ENCODE measurements around the gene HLCS.

The HLCS gene

GRCh38 chr21:36892201-36892600, 74.3 kb downstream of the HLCS start:
- no peak for TF ChIP-seq CTCF (IDR thresholded peaks at IDR 0.05; ENCODE audit: insufficient read depth, missing control alignments)
- FAIRE-seq, result no peak
- DNase-seq (ENCODE audit: insufficient read length, low spot score), result no peak

- FAIRE-seq, result no peak
- no peak for TF ChIP-seq CTCF (IDR thresholded peaks at IDR 0.05; ENCODE audit: insufficient read depth, missing control alignments)
- DNase-seq (ENCODE audit: insufficient read length, low spot score), result no peak
Observed at GRCh38 chr21:36891692-36892091, 74.8 kb downstream of the HLCS start.

- DNase-seq (ENCODE audit: insufficient read length, low spot score), result no peak
- no peak for TF ChIP-seq CTCF (IDR thresholded peaks at IDR 0.05; ENCODE audit: insufficient read depth, missing control alignments)
- no peak for FAIRE-seq
Observed at GRCh38 chr21:36891121-36891520, 75.3 kb downstream of the HLCS start.

GRCh38 chr21:36890086-36890485, 76.4 kb downstream of the HLCS start:
- no peak for TF ChIP-seq CTCF (IDR thresholded peaks at IDR 0.05; ENCODE audit: insufficient read depth, missing control alignments)
- FAIRE-seq, result no peak
- no peak for DNase-seq (ENCODE audit: insufficient read length, low spot score)

- TF ChIP-seq CTCF (IDR thresholded peaks at IDR 0.05; ENCODE audit: insufficient read depth, missing control alignments), result no peak
- no peak for DNase-seq (ENCODE audit: insufficient read length, low spot score)
- no peak for FAIRE-seq
Observed at GRCh38 chr21:36889401-36889800, 77.1 kb downstream of the HLCS start.

- FAIRE-seq, result no peak
- TF ChIP-seq CTCF (IDR thresholded peaks at IDR 0.05; ENCODE audit: insufficient read depth, missing control alignments), result no peak
- DNase-seq (ENCODE audit: insufficient read length, low spot score), result no peak
Observed at GRCh38 chr21:36888466-36888865, 78.0 kb downstream of the HLCS start.

- no peak for DNase-seq (ENCODE audit: insufficient read length, low spot score)
- no peak for FAIRE-seq
- no peak for TF ChIP-seq CTCF (IDR thresholded peaks at IDR 0.05; ENCODE audit: insufficient read depth, missing control alignments)
Observed at GRCh38 chr21:36887963-36888362, 78.5 kb downstream of the HLCS start.
